Skeletal muscle tissue (tissue), 4 donors: ENCODE measurements around the gene CPM. TPM values are rescaled to one million over a fixed set of nuclear protein-coding genes. Genes with fewer than 3 reads are reported as not detected.

Experiments used
- H3K27ac ChIP-seq: one replicate; pipeline ENCODE4 v1.7.0; 2013; ENCODE audit warnings: mild to moderate bottlenecking, low read depth, low read length, inconsistent platforms
- H3K27me3 ChIP-seq, 3 donors: one replicate each; pipeline ENCODE4 v1.7.0; 2013; ENCODE audit warnings: low read length in 3 of 3; ENCODE audit not compliant: control insufficient read depth in 3 of 3, insufficient read depth in 3 of 3
- H3K36me3 ChIP-seq, 3 donors: one replicate each; pipeline ENCODE4 v1.7.0; 2013; ENCODE audit warnings: low read length in 3 of 3; ENCODE audit not compliant: control insufficient read depth in 3 of 3, insufficient read depth in 3 of 3
- H3K4me1 ChIP-seq, 3 donors: one replicate each; pipeline ENCODE4 v1.7.0; 2013; ENCODE audit warnings: low read length in 3 of 3, mild to moderate bottlenecking in 3 of 3; ENCODE audit not compliant: control insufficient read depth in 3 of 3, insufficient read depth in 3 of 3
- H3K4me3 ChIP-seq, 3 donors: one replicate each; pipeline ENCODE4 v1.7.0; 2013; ENCODE audit warnings: low read length in 3 of 3
- H3K9ac ChIP-seq, 3 donors: one replicate each; pipeline ENCODE4 v1.7.0; 2013; ENCODE audit warnings: low read length in 3 of 3, mild to moderate bottlenecking in 3 of 3, moderate library complexity in 2 of 3, low read depth in 1 of 3
- H3K9me3 ChIP-seq, 3 donors: one replicate each; pipeline ENCODE4 v1.7.0; 2013; ENCODE audit warnings: low read length in 3 of 3; ENCODE audit not compliant: control insufficient read depth in 3 of 3
- total RNA-seq: library from RNA; depleted of rRNA; stranded (reverse); fragments of >200 nt; gene quantifications from one replicate; pipeline ENCODE4 v1.2.3, GENCODE V29; 2014
- donor health status: Osteomylitis.

Gene CPM
- total RNA-seq, 1 donor from 2014 or later: 2.1 TPM

GRCh38 chr12:68971404-68971803, 38.4 kb upstream of the CPM start:
- Histone ChIP-seq H3K4me1 (no peaks in the 10 kb centered on the region), H3K27ac (no peak overlapping the region), H3K9ac (no peak overlapping the region), H3K36me3 (no peaks in the 10 kb centered on the region), H3K27me3 (no peaks in the 10 kb centered on the region), H3K9me3 (no peaks in the 10 kb centered on the region), H3K4me3 (no peak overlapping the region)

GRCh38 chr12:68970951-68971350, 38.0 kb upstream of the CPM start:
- Histone ChIP-seq H3K4me3 (no peak overlapping the region), H3K9ac (no peak overlapping the region), H3K36me3 (no peaks in the 10 kb centered on the region), H3K27me3 (no peaks in the 10 kb centered on the region), H3K9me3 (no peaks in the 10 kb centered on the region), H3K4me1 (no peaks in the 10 kb centered on the region), H3K27ac (no peak overlapping the region)

GRCh38 chr12:68970306-68970705, 37.3 kb upstream of the CPM start:
- Histone ChIP-seq H3K4me3 (no peak overlapping the region), H3K9ac (no peak overlapping the region), H3K9me3 (no peaks in the 10 kb centered on the region), H3K27me3 (no peaks in the 10 kb centered on the region), H3K27ac (no peak overlapping the region), H3K36me3 (no peaks in the 10 kb centered on the region), H3K4me1 (no peaks in the 10 kb centered on the region)

GRCh38 chr12:68967046-68967445, 34.1 kb upstream of the CPM start:
- Histone ChIP-seq H3K9me3 (peaks cover 0 to 2% (median 0%) of the 10 kb centered on the region in 3 donors), H3K27me3 (no peaks in the 10 kb centered on the region), H3K4me3 (no peak overlapping the region)

GRCh38 chr12:68963856-68964745, 31.1 kb upstream of the CPM start:
- H3K9me3 ChIP-seq: peaks cover 0 to 2% (median 0%) of the 10 kb centered on the region in 3 donors
- no peaks in the 10 kb centered on the region for H3K27me3 ChIP-seq
- no peak overlapping the region for H3K27ac ChIP-seq
- no peaks in the 10 kb centered on the region for H3K36me3 ChIP-seq
- no peak overlapping the region for H3K4me3 ChIP-seq
- no peak overlapping the region for H3K9ac ChIP-seq
- no peaks in the 10 kb centered on the region for H3K4me1 ChIP-seq

More at GRCh38 chr12:68967046-68967445, 34.1 kb upstream of the CPM start:
- Histone ChIP-seq H3K4me1 (no peaks in the 10 kb centered on the region), H3K9ac (no peak overlapping the region), H3K36me3 (no peaks in the 10 kb centered on the region), H3K27ac (no peak overlapping the region)

- no peak overlapping the region for H3K4me3 ChIP-seq
- no peak overlapping the region for H3K27ac ChIP-seq
- no peaks in the 10 kb centered on the region for H3K4me1 ChIP-seq
- H3K36me3 ChIP-seq: no peaks in the 10 kb centered on the region
- H3K9ac ChIP-seq: no peak overlapping the region
- no peaks in the 10 kb centered on the region for H3K27me3 ChIP-seq
- peaks cover 0 to 2% (median 0%) of the 10 kb centered on the region in 3 donors for H3K9me3 ChIP-seq
Observed at GRCh38 chr12:68962877-68963855, 30.2 kb upstream of the CPM start.

GRCh38 chr12:68959891-68960464, 27.0 kb upstream of the CPM start:
- Histone ChIP-seq H3K27me3 (no peaks in the 10 kb centered on the region), H3K36me3 (no peaks in the 10 kb centered on the region), H3K4me3 (no peak overlapping the region), H3K9me3 (peaks cover 0 to under 1% (median 0%) of the 10 kb centered on the region in 3 donors), H3K9ac (no peak overlapping the region), H3K27ac (no peak overlapping the region), H3K4me1 (no peaks in the 10 kb centered on the region)

GRCh38 chr12:68959143-68959858, 26.3 kb upstream of the CPM start:
- H3K27ac ChIP-seq: no peak overlapping the region
- no peaks in the 10 kb centered on the region for H3K4me1 ChIP-seq
- H3K4me3 ChIP-seq: no peak overlapping the region
- no peak overlapping the region for H3K9ac ChIP-seq
- no peaks in the 10 kb centered on the region for H3K36me3 ChIP-seq
- H3K9me3 ChIP-seq: no peaks in the 10 kb centered on the region
- H3K27me3 ChIP-seq: no peaks in the 10 kb centered on the region

- Histone ChIP-seq H3K27me3 (no peaks in the 10 kb centered on the region), H3K36me3 (no peaks in the 10 kb centered on the region), H3K27ac (no peak overlapping the region), H3K4me3 (no peak overlapping the region), H3K9ac (no peak overlapping the region), H3K9me3 (no peaks in the 10 kb centered on the region), H3K4me1 (no peaks in the 10 kb centered on the region)
Observed at GRCh38 chr12:68958322-68958721, 25.4 kb upstream of the CPM start.
